NCI-H2171 treated with DMSO at 0.1 percent for 48 hours (cell line): Measurements from ENCODE around the gene USH1G.
"Not testable (repeated sequence)": the region's sequence is repeated elsewhere in the genome, so short reads cannot be mapped to it uniquely, and the experiment has no call there.

Source experiments
- DNase-seq: peaks from one replicate; lab custom pipeline; 2025; lab: John Stamatoyannopoulos, UW

Gene USH1G

GRCh38 chr17:74874615-74875037, 48.4 kb downstream of the USH1G start:
- no peak for DNase-seq

- no peak for DNase-seq
Observed at GRCh38 chr17:74873874-74874614, 49.0 kb downstream of the USH1G start.

DNA sequence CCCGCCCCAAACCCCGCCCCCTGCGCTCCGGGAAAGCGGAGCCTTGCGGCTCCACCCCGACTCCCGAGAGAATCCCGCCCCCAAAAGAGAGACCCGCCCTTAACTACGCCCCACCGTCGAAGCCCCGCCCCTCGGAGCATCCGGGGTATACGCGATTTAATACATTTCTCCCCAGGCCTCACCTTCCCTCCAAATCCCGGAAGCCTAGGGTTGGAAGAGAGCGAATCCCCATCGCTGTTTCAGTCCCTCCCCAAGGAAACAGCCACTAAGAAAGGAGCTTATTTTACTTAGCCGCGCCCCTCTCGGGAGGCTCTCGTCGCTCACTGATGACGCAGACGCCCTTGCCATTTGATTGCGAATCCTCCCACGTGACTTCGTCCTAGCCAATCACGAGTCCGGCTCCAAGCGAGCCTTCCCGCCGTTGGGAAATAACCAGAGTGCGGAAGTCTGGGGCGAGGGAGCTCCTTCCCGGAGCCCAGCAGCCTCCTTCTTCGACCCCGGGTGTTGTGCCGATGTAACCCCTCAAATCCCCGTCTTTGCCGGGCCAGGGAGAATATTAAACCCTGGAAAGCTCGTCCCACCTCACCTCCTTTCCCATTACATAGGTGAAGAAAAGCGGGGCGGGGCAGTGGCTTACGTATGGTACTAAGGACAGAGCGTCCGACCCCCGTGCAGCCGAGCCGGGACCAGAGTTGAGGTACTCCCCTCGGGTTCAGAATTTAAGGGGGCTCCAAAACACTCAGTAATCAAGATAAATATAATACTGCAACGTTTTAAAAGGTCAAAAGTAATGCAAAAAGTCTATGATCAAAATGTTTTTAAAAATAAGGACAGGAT, 49.8 kb downstream of the USH1G start:
- DNase-seq = peak; percentile 100

DNA sequence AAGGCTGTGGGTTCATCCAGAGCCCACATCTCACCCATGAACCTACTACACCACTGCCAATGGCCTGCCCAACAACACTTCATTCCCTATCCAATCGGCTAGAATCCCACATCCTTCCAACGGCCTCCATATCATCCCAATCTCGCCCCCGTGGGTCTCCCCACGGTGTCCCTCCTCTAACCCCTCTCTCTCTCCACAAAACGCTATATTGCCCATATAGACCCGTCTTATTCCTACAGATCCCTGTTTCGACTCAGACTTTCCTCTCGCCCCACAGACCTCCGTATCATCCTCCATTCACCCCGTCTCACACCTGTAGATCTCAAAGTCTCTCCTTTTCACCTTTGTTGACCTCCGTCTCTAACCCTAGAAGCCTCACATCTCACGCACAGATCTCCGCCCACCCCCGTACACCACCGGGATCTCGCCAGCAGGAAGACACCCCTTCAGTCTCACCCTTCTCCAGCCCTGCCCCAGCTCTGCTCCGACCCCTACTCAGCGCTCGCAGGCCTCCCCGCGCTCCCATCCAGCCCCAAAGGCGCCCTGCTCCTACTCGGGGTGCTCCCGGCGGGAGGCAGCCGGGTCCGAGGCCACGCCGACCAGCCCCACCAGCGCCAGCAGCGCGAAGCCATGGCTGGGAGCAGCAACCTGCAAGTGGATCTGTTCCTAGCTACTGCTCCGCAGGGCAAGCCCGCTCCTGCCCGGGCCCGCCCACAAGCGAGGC, 50.6 kb downstream of the USH1G start, which contains the start of gene FDXR:
FDXR (minus strand) TSS at position 682 of the 724 bp plus-strand sequence; CDS start at position 632, 50 bp downstream.
- DNase-seq = peak; percentile 70

DNA sequence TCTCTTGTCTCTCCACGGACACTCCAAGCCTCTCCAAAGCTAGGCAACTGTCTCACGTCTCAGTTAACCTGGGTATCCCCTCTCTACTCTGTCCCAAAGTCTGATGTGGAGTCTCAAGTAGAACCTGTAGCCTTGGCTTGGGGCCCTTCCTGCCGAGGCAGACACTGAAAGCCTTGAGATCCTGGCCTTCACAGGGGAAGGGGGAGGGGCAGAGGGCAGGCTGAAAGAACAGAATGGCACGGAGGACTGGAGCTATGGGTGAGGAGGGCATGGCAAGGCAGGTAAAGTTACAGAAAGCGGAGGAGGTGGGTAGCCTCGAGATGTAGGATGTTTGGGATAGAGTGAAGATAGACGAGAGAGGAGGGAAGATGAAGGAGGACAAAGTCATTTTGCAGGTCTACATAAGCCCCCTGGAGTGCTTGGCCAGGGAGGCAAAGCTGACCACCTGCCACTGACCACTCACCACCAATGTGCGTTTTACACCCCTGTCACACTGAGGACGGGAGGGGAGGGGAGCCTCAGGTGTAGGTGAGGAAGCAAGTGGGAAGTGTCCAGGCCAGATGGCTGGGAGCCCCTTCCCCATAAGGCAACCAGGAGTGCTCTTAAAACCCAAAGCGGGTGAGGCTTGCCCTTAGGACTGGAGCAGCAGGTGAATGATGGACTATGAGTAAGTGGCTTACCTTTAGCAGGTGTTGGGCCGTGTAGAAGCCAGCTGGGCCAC, 51.5 kb downstream of the USH1G start:
- no peak for DNase-seq

DNA sequence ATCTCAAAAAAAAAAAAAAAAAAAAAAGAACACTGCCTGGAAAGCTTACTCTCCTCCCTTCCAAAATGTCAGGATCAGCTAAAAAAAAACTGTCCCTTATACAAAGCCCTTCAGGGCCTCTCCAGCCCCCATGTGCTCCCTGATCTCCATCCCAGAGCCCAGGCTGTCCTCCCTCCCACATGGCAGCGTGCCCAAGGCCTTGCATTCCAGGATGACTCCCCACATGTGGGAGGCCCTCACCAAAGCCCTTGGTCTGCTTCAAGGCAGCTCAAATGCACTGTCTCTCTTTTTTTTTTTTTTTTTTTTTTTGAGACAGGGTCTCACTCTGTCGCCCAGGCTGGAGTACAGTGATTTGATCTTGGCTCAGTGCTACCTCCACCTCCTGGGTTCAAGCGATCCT, 52.5 kb downstream of the USH1G start:
- no peak for DNase-seq

DNA sequence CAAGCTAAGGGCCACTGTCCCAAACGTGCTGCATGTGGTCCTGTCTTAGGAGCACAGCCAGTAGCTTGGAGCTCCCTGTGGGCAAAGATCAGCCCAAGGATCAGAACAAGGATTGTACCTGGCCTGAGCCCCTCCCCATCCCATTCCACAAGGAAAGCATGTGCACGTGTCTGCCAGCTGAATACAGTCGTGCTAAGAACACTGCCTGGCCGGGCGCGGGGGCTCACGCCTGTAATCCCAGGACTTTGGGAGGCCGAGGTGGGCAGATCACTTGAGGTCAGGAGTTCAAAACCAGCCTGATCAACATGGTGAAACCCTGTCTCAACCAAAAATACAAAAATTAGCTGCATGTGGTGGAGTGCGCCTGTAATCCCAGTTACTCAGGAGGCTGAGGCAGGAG, 53.0 kb downstream of the USH1G start:
- not testable (repeated sequence) for DNase-seq

DNA sequence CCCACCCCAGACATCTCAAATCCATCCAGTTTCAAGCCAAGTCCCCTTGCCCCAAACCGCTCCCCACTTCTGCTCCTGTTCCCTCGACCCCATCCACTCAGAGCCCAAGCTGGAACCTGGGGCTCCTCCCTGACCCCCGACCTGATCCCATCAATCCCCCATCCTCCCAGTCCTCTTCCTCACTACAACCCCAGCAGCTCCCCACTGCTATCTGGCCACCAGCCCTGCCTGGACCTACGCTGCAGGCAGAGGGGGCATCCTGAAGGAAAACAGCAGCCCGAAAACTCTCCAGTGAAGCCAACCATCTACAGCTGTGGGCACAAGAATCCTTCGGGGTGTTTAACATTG, 54.2 kb downstream of the USH1G start:
- no peak for DNase-seq

DNA sequence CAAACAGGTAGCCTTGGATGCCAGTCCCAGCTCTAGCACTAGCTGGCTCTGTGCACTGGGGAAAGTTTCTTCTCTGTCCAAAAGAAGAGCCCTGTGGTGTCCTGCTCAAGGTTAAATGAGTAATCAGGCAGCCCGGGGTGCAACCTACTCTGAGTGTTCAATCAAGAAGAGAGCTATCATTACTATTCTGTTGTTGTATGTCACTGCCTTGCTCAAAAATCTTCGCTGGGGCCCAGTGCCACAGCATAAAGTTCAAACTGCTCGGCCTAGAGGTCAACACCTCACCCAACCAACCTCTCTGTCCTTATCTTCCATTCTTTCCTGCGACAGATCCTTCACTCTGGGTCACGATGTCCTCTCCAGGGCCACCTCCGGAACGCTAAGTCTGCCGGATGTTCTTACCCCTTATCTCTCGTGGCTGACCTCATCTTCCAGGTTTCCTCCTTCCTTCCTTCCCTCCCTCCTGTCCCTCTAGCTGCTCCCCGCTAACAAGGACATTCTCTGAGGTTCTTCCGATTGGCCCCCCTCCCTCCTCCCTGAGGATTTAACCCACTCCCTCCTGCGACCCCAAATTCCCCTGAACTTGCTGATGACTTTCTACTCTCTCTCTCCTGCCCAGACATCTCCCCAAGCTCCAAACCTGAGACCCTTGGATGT, 54.7 kb downstream of the USH1G start:
- DNase-seq = no peak

DNA sequence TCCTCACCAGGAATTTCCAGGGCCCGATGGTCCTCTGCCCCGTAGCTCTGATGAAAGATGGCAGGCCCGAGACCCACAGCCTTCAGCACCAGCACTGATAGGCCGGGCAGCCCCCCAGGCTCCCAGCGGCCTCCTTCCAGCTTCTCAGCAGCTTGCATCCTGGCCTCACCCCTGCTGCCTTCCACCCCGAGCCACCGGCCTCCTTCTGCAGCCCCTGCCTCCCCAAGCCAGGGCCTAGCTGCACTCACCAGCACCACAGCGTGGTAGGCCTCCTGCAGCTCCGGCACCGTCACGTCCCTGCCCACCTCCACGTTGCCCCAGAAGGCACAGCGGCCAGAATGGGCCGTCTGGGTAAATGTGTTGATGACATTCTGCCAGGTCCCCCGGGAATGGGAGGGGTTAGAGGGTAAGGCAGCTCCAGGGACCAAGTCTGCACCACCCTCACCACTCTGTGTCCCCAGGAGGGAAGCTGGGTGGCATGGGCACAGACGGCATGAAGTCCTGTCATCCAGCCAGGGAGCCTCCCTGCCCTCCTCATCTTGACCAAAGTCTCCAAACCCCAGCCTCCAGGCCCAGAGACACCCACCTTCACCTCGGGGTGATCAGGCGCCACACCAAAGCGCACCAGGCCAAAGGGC, 56.7 kb downstream of the USH1G start:
- no peak for DNase-seq
